Stimulated activated CD4-positive, alpha-beta T cell treated with anti-CD3 and anti-CD28 coated beads, Interleukin-1b, Interleukin-23, amount 100 ng/mL, for 1 hour (primary cell): ENCODE measurements around the gene HNRNPU.
A peak's percentile ranks its signal among the peaks of the same experiment; 100 is the strongest.
"Not testable (repeated sequence)": the region's sequence is repeated elsewhere in the genome, so short reads cannot be mapped to it uniquely, and the experiment has no call there.

Source experiments
- DNase-seq, 2 donors: peaks; one replicate each; pipeline ENCODE4 v3.0.0-alpha.2; 2020; ENCODE audit warnings: low read depth in 2 of 2

HNRNPU gene

DNA sequence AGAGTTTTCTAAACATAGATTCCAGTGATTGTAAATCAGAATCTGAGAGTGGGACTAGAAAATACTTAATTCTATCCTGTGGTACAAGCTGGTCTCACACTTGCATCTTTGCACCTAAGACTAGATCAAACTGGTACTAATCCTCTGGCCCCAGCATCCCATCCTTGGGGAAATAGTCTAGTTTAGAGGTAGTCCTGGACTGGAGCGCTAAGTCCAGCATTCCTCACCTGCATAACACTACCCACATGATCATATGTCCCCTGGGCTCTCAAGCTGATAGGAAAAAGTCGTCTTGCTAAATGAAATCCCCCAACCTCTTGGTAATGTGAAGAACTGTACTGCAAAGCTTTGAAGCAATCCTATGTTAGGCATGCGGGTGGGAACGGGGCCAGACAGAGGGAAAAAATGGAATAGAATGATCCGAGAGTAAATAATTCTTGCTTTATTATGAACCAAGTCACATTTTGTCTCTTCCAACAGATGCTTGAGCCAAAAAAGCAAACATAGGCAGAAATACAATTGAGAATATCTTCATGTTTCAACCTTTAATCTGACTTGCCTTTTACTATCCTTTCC lies 24.0 kb downstream of the HNRNPU start:
- no peak for DNase-seq

- no peak for DNase-seq
Observed at GRCh38 chr1:244839656-244840055, 24.7 kb downstream of the HNRNPU start.

DNA sequence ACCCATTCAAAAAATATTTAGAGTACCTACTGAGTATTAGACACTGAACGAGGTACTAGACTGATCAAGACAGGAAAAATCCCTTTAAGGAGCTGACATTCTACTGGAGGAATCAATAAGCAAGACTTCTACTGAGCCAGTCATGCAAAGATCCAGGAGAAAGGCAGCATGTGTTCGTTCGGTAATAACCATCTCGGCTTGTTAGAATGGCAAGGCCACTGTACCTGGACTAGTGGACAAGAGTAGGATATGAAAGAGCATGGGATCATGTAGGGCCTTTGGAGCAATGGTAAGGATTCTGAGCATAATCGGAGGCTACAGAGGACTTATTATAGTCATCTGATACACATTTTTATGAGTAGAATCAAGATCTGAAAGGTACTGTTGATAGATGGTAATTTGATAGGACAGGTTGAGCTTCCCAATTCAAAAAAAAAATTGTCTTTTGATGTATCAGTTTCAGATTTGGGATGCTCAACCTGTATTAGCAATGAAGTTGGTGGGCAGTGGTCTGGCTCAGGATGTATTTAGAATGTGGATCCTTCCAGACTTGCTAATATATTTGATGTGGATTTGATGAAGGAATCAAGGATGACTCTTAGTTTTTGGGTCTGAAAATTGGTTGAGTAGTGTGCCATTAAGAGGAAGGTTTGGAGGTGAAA lies 26.6 kb downstream of the HNRNPU start:
- no peak for DNase-seq

DNA sequence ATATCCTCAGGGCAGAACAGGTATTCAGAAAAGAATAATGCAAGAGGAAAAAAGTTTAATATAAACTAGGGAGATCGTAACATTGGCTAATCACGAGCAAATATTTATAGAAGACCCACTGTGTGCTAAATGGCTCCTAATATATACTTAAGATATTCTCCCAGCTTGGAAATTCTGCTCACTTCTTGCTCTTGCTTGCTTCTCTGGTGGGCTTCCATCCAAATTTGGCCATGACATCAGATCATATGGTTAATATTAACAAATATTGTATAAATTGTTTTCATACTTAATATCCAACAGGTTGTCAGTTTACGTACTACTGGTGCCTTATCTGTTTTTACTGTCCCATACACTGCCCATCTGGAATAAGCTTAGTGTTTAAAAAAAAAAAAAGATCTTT lies 27.8 kb downstream of the HNRNPU start:
- DNase-seq, result no peak

GRCh38 chr1:244836135-244836521 lies 28.2 kb downstream of the HNRNPU start:
- DNase-seq, result no peak

GRCh38 chr1:244835276-244836134 lies 28.8 kb downstream of the HNRNPU start, which contains the start of gene COX20:
Gene COX20 (plus strand): TSS chr1:244835658. CDS start chr1:244835715, 57 bp downstream.
- DNase-seq, result peak; percentile 69 to 82

GRCh38 chr1:244834543-244835275 lies 29.6 kb downstream of the HNRNPU start:
- peak; percentile 63 to 70 for DNase-seq

DNA sequence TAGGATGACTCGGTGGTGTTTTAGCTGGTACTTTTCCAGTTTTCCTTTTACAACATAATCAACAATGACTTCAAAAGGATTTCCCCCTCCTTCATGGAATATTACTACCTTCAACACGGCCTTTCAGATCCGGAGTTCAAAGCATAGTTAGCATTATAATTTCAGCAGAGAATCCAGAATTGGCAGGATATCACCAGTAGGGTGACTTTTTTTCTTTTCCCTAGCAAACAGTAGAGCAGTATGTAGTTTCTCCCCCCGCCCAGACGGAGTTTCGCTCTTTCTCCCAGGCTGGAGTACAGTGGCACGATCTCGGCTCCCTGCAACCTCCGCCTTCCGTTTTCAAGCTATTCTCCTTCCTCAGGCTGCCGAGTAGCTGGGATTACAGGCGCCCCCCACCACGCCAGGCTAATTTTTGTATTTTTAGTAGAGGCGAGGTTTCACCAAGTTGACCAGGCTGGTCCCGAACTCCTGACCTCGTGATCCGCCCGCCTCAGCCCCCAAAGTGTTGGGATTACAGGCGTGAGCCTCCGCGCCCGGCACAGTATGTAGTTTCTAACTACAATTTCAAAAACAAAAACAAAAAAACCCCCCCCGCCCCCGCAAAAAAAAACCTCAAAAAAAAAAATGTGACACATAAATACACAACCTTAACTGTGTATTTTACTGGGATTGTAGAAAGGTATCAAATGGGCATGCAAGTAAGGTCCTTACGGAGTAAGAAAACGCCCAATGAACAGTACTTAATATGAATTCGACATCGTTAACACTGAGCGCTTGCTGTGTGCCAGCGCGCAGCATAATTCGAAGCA lies 30.4 kb downstream of the HNRNPU start:
- peak in 1 of 2 donors; percentile 10 for DNase-seq

DNA sequence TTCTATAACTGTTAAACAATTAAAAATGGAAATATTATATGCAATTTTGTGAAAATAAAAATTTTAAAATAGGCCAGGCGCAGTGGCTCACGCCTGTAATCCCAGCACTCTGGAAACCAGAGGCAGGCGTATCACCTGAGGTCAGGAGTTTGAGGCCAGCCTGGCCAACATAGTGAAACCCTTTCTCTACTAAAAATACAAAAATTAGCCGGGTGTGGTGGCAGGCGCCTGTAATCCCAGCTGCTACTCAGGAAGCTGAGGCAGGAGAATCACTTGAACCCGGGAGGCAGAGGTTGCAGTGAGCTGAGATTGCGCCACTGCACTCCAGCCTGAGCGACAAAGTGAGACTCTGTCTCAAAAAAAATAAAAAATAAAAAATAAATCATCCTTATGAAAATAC lies 31.1 kb downstream of the HNRNPU start:
- not testable (repeated sequence) for DNase-seq

DNA sequence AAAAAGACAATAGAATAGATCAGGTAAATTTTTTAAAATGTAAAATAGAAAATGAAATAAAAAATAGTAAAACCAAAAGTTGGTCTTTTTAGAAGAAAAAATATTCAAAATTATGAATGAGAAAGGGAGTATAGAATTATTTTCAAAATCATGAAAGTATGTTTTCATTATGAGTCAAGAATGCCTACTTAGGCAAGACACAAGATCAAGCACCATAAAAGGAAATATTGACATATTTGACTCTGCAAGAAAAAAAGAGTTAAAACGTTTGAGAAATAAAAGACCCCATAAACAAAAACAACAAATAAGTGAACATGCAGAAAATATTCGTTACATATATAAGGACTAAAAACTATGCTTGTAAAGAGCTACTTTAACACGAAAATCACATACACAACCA lies 33.7 kb downstream of the HNRNPU start:
- no peak for DNase-seq

DNA sequence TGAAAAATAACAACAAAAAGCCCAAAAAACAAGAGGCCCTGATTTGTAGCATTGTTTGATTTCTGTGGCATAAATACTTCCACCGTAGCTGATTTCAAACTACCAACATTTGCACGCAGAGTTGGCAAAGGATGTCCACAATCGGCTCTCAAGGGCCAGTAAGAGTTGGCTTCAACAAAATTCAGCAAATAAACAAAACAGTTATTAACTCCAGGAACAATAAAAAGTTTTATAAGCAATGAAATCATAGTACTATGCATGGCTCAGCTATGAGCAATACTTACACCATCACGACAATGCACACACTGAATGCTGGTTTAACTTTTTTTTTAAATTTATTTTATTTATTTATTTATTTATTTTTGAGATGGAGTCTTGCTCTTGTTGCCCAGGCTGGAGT lies 37.6 kb downstream of the HNRNPU start:
- no peak for DNase-seq

GRCh38 chr1:244822878-244823277 lies 41.5 kb downstream of the HNRNPU start:
- no peak for DNase-seq

DNA sequence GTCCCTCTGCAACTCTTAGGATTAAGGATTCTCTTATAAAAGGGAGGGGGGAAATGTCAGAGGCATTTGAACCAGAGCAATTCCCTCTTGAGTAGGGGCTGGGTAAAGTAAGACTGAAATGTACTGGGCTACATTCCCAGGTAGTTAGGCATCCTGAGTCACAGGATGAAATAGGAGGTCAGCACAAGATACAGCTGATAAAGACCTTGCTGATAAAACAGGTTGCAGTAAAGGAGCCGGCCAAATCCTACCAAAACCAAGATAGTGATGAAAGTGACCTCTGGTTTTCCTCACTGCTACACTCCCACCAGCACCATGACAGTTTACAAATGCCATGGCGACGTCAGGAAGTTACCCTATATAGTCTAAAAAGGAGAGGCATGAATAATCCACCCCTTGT lies 43.2 kb downstream of the HNRNPU start:
- no peak for DNase-seq

DNA sequence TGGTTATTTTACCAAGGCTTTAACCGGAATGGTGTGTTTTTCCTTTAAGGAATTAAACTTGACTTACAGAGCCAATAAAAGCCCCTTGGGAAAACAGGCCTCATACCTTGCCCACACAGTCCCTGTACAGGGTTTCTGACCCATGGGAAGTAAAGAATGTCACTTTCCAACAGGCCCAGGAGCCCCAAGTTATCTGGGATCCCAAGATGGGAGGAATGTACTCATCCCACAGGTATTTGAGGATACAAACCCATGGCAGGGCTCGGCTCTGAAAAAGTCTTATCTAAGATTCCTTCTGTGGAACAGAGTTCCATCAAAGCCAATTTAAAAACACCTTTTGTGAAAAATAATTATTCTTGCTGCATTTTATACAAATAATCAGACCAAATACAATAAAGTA lies 44.2 kb downstream of the HNRNPU start:
- DNase-seq, result no peak

- DNase-seq, result no peak
Observed at GRCh38 chr1:244817415-244817894, 46.9 kb downstream of the HNRNPU start.

- DNase-seq, result no peak
Observed at GRCh38 chr1:244815600-244816099, 48.7 kb downstream of the HNRNPU start.

DNA sequence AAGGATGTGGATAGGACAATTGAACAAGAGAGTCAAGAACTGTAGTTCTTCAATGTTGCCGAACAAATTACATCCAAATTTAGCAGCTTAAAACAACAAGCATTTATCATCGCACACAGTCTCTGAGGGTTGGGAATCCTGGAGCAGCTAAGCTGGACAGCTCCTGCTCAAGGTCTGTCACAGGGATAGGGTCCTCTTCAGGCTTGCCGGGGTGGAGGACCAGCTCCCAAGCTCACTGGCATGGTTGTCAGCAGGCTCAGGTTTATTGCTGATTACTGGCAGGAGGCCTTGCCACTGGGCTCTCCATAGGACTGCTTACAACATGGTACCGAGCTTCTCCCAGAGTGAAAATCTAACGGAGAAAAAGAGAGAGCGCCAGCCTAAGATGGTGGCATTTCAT lies 51.0 kb downstream of the HNRNPU start:
- DNase-seq, result no peak

- DNase-seq, result no peak
Observed at GRCh38 chr1:244810221-244810620, 54.1 kb downstream of the HNRNPU start.

DNA sequence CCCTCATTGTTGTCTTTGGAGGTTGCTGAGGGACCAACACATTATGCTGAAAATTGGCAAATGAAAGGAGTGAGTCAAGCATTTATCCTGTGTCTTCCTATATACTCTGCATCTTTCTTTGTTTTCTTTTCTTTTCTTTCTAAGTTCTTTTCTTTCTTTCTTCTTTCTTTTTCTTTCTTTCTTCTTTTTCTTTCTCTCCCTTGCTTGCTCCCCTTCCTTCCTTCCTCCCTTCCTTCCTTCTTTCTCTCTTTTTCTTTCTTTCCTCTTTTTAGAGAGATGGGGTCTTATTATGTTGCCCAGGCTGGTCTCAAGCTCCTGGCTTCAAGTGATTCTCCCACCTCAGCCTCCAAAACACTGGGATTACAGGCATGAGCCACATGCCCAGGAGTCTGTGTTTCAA lies 57.2 kb downstream of the HNRNPU start:
- DNase-seq, result no peak

GRCh38 chr1:244804841-244805240 lies 59.5 kb downstream of the HNRNPU start:
- DNase-seq, result no peak
